ENCODE measurements around the gene RAB39A. TPM values are rescaled to one million over a fixed set of nuclear protein-coding genes. Genes with fewer than 3 reads are reported as not detected.
"Not testable (repeated sequence)": the region's sequence is repeated elsewhere in the genome, so short reads cannot be mapped to it uniquely, and the experiment has no call there.

RAB39A gene
- 0.49 TPM for polyA plus RNA-seq (ENCODE audit: insufficient read length)

- DNase-seq, result peak; percentile 67
Measured at GRCh38 chr11:107928046-107928766, at the start of gene RAB39A. TSS of gene RAB39A (plus strand) at chr11:107928448. CDS start at chr11:107928569, 121 bp downstream.

GRCh38 chr11:107881471-107881870 lies 46.8 kb upstream of the RAB39A start:
- not testable (repeated sequence) for DNase-seq

GRCh38 chr11:107882095-107882820 lies 46.0 kb upstream of the RAB39A start:
- no peak for DNase-seq

- DNase-seq, result peak; percentile 5
Measured at GRCh38 chr11:107898270-107898669, 30.0 kb upstream of the RAB39A start.

GRCh38 chr11:107908211-107908610 lies 20.0 kb upstream of the RAB39A start:
- DNase-seq, result no peak

GRCh38 chr11:107912415-107912814 lies 15.8 kb upstream of the RAB39A start:
- DNase-seq, result not testable (repeated sequence)

- DNase-seq, result no peak
Measured at GRCh38 chr11:107915229-107915628, 13.0 kb upstream of the RAB39A start.

- DNase-seq, result no peak
Measured at GRCh38 chr11:107916671-107917241, 11.5 kb upstream of the RAB39A start.

GRCh38 chr11:107921997-107922396 lies 6.3 kb upstream of the RAB39A start:
- DNase-seq, result no peak

GRCh38 chr11:107923519-107923918 lies 4.7 kb upstream of the RAB39A start:
- not testable (repeated sequence) for DNase-seq

- no peak for DNase-seq
Measured at GRCh38 chr11:107924306-107924705, 3.9 kb upstream of the RAB39A start.

GRCh38 chr11:107927559-107927958 lies 689 bp upstream of the RAB39A start:
- DNase-seq, result no peak

GRCh38 chr11:107928767-107929507 lies 689 bp downstream of the RAB39A start:
- peak; percentile 9 for DNase-seq

GRCh38 chr11:107929611-107930200 lies 1.5 kb downstream of the RAB39A start:
- no peak for DNase-seq

GRCh38 chr11:107931206-107931605 lies 3.0 kb downstream of the RAB39A start:
- DNase-seq, result no peak

- DNase-seq, result no peak
Measured at GRCh38 chr11:107947904-107948303, 19.7 kb downstream of the RAB39A start.

GRCh38 chr11:107948328-107948727 lies 20.1 kb downstream of the RAB39A start:
- not testable (repeated sequence) for DNase-seq

- no peak for DNase-seq
Measured at GRCh38 chr11:107951155-107951554, 22.9 kb downstream of the RAB39A start.

- no peak for DNase-seq
Measured at GRCh38 chr11:107953446-107953845, 25.2 kb downstream of the RAB39A start.

GRCh38 chr11:107956543-107956942 lies 28.3 kb downstream of the RAB39A start:
- no peak for DNase-seq

- peak; percentile 24 for DNase-seq
Measured at GRCh38 chr11:107957109-107957588, 28.9 kb downstream of the RAB39A start.

- no peak for DNase-seq
Measured at GRCh38 chr11:107961480-107961879, 33.2 kb downstream of the RAB39A start.

Data from hindlimb muscle (tissue), 1 donor.